COLO829 (cell line): ENCODE data around the gene PRKACG.

Experiments used
- DNase-seq: peaks from one replicate; pipeline ENCODE4 v3.0.0; 2012; ENCODE audit warnings: low spot score

PRKACG gene

DNA sequence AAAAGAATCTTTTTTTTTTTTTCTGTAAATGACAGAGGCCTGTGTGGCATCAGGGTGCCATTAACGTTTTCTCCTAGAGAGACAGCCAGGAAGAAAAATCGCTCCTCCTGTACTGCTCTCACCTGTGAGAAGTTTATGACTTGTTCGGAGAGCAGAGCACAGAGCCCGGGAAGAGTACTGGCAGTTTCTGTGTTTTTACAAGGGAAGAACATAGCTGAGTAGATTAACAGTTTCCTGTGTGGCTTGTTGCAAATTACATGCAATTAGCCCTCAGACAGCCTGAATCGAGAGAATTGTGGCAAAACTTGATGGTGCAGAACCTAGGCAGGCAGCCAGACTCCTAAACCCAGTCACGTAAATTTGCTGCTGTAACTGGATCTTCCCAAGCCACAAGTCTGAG is 32.1 kb downstream of the PRKACG start:
- no peak for DNase-seq

DNA sequence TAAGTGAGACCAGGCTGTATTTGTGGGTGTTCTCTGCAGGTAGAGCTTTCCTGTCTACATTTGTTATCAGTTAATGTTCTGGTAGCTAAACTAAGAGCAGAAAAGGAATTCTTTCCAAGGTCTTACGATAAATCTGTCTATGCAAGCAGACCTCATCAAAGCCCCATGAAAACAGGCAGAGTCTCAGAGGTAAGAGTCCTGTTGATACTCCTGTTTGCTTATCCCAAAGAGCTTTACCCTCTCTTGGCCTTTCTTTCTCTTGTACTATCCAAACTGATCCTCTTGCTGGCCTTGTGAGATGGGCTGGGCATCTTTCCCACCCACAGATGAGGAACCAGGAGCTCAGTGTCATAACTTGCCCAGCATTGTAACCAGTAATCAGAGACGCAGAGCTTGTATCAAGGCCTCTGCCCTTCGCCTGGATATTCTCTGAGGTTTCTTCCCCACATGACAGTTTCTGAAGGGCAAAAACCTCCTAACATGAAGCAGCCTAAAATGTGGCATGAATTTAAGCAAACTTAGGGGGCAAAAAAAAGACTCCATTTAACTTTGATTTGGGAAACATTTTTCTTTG is 33.5 kb downstream of the PRKACG start:
- DNase-seq: no peak

DNA sequence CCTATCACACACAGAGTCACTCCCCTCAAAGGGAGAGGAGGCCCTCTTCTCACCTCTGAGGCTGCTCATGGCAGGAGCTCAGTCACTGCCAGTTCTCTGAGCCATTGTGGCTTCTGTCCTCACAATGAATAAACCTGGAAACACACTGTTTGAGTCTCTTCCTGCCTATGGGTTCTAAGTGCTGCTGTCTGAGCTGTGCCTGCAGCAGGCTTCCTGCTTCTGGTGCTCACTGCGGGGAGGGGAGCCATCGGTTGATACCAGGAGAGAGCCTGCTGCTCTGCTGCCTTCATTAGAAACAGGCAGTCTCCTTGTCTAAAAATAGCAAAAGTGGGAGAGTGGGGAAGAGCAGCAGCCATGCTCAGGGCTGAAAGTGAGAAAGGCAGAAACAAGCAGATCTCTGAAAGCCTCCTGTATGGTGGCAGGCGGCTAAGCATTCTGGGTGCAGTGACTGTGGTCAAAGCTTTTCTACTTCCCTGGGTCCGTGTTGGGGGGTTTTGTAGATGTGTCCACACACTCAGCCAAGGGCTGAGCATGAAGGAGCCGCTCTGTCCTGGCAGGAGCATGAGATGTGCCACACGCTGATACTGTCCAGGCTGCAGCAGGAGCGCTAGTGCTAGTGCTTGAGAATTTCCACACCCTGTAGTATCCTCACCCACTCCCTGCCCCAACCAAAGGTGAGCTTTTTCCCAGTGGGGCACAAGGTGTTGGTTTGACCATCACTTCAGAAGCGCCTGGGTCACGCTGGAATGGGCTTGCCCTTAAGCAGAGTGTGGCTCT is 34.2 kb downstream of the PRKACG start:
- no peak for DNase-seq

DNA sequence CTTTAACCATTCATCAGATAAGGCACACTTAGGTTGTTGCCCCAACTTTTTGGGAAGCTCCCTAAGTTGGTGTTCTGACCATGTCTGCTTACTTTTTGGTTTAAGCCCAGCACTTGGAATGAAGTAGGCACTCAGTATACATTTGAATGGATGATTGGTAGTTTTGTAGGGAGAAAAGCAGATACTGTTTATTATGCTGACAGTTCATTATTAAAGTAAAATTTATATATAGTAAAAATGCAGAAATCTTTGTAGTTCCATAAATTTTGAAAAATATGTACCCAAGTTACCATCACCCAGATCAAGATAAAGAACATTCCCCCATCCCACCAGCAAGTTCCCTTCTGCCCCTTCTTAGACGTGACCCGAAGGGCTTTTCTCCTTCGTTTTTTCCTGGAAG is 35.4 kb downstream of the PRKACG start:
- DNase-seq: no peak

DNA sequence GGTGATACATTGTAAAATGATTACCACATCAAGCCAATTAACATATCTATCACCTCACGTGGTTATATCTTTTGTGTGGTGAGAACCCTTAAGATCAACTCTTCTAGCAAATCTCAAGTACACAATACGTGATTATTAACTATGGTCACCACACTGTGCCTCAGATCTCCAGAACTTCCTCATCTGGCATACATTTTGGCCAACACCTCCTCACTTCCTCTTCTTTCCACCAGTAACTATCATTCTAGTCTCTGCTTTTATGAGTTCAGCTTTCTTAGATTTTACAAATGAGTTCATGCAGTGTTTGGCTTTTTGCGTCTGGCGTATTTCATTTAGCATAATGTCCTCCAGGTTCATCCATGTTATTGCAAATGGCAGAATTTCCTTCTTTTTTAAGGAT is 35.8 kb downstream of the PRKACG start:
- DNase-seq: no peak

DNA sequence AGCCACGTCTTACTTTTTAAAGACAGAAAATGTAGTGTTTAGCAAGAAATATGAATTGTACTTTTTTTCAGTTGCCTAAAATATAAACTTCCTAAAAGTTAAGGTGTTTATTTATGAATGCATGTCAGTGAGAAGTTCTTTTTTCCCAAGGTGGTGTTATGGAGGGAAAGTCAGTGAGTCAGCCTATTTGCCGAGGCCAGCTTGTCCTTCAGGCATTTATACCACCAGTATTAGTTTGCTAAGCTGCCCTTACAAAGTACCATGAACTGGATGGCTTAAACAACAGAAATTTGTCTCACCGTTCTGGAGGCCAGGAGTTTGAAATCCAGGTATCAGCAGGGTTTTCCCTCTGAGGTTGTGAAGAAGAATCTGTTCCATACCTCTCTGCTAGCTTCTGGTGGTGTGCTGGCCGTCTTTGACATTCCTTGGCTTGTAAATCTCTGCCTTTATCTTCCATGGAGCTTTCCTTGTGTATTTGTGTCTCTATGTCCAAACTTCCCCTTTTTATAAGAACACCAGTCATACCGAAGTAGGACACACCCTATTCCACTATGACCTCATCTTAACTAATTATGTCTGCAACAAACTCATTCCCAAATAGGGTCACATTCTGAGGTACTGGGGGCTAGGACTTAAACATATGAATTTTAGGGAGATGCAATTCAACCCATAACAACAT is 38.4 kb downstream of the PRKACG start:
- no peak for DNase-seq

DNA sequence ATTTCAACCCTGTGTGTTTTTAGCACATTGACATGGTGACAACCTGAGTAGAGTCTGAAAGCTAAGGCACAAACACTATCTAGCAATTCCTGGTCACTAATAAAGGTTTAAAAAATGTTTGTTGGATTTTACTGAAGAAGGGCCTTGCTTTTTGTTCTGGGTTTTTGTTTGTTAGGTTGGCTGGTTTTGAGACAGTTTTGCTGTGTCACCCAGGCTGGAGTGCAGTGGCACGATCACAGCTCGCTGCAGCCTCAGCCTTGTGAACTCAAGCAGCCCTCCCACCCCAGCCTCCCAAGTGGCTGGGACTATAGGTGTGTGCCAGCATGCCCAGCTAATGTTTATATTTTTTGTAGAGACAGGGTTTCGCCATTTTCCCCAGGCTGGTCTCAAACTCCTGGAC is 39.0 kb downstream of the PRKACG start:
- DNase-seq: no peak

DNA sequence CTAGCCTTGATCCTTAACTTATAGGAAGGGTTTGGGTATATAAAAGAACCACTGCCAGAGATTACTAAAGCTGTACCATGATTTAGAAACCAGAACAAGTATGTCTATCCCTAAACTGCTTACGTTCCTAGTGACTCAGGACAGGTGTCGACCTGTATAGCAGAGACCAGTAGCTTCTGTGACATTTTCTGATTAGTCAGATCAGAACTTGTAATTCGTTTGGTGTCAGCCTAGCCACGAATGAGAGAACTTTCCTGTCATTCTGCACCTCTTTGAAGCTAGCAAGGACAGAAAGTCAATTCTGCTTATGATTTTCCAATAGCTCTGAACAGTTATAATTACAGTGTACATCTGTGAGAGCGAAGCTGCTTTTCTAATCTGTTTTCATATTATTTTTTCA is 39.5 kb downstream of the PRKACG start:
- no peak for DNase-seq

DNA sequence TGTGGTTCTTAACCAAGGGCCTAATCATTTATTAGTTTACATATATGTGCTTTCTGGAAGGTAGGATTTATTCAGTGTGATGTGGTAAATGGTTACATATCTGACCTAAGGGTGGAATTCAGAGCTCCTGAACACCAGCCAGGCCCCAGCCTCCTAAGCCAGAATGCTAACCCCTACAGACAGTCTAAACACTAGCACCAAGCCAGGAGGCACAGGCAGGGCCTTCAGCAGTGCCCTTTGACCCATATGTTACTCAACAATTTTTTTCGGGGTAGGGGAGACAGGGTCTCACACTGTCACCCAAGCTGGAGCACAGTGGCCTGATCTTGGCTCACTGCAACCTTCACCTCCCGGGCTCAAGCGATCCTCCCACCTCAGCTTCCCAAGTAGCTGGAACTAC is 40.3 kb downstream of the PRKACG start:
- DNase-seq: no peak

DNA sequence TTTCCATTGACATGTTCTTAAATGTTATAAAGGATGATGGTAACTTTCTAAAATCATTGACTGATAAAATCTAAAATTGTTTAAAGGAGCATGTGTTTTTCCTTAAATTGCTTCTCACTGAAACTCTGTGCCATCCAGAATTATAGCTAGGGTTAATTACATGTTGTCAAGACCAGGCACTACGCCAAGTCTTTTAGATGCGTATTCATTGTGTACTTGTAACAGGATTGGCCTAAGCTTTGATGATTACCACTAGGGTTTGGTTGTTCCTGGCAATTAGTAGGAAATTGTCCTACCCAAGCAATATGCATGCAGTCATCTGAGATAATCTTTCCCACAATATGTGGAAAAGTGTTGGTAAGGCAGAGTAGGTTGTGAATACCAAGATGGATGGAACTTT is 43.8 kb downstream of the PRKACG start:
- no peak for DNase-seq

DNA sequence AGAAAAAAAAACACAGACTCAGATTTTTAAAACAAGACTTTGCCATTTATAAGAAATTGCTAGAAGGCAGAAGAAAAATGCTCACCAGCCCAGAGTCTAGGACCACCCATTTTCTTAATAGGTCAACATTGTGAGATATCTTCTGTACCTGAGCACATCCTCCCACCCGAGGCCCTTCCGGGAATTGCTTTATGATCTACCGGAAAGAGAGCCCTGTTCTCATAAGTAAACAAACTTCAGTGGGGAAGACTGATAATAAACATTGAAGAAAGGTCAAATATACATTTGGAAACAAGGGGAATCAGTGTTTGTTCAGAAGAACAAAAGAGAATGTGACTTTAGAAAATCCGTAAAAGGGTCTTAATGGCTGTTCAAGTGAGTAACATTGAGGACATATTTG is 44.4 kb downstream of the PRKACG start:
- no peak for DNase-seq

DNA sequence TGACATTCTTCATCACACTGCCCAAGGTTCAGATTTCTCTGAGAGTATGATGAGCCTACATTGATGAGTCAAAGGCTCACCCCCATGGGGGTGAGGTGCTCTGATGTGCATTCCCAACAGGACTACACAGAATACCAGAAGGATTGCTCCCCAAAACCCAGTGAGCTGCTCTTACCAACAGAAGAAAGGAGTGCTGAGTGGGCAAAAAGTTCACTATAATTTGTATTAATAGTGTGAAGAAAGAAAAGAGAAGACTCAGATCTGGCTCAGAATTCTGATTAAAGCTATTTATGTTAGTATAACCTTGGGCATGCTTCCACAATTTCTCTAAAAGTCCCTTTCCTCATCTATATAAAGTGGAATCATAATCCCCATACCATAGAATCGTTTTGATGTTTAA is 46.1 kb downstream of the PRKACG start:
- no peak for DNase-seq

DNA sequence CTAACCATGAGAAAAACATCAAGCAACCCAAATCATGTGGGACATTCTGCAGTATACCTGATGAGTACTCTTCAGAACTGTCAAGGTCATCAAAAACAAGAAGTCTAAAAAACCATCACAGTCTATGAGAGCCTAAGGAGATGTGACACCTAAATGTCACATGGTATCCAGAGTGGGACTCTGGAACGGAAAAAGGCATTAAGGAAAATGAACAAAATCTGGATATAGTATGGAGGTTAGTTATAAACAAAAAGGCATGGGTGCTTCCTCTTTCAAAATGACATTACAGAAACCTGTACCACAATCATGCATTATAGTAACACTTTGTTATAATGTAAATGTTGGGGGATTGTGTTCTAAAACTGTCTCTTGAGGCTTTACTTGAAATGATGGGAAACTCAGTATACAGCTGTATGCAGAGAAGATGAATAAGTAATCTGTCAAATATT is 47.4 kb downstream of the PRKACG start:
- no peak for DNase-seq

DNA sequence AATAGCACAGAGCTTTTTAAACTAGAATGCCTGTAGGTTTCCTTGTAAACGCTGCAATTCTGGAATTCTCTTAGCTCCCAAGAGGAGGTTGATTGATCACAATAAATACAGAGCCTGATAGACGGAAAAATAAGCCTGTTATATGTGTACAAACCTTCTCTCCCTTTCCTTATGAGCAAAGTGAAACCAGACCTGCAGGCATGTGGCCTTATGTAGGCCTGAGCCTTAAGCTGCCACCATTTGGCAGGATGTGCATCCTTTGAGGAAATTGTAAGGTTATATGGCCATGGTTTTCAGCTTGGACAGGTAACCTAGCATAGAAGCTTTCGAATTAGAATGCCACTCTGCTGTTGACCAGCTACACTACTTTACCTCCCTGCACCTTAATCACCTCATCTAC is 49.1 kb downstream of the PRKACG start:
- DNase-seq: no peak

DNA sequence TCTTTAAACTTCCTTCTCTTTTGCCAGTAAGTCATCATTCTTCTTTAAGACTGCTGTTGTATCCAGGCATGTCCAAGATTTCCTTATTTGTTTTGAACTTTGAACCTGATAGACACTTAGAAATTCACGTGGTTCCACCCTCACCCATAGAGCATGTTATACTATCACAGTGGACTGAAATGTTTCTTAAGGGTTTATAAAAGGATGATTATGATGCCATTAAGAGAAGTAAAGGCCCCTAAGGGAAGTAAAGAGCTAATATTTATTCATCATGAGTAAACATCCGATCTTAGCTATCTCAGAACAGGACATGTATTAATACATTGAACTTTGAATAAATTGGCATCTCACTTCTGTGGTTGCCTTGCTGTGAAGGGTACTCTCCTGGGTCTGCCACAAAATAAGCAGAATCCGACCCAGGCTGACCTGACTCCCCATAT is 49.8 kb downstream of the PRKACG start:
- DNase-seq: peak; percentile 82

DNA sequence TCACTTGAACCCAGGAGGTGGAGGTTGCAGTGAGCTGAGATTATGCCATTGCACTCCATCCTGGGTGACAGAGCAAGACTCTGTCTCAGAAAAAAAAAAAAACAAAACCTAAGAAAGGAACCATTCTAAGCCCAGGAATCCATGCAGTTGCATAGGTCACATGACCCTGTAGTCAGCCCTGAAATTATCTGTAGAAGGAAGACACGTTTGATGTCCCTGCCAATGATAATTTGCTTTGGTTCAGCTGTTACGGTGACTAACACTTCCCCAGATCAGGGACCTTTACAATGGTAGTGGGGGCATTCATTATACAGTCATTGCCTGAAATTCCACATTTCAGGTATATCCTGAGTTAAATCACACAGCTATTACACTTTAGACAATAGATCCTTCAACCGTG is 50.5 kb downstream of the PRKACG start:
- DNase-seq: peak; percentile 74
